Neural progenitor cell (in vitro differentiated cells): ENCODE data around the gene HSD17B10. TPM values are rescaled to one million over a fixed set of nuclear protein-coding genes. Genes with fewer than 3 reads are reported as not detected.
A peak's percentile ranks its signal among the peaks of the same experiment; 100 is the strongest.

Source experiments
- DNase-seq: peaks from one replicate; pipeline ENCODE4 v3.0.0-alpha.2; 2016; ENCODE audit warnings: low spot score
- H2AFZ ChIP-seq: fragments of 200-600 bp; sonication (generic); replicated peaks from 2 replicates; pipeline ENCODE4 v1.6.1; 2016; ENCODE audit warnings: antibody characterized with exemption
- H3F3A ChIP-seq: fragments of 200-600 bp; sonication (generic); 2 replicates; pipeline ENCODE4 v1.6.1; 2016; ENCODE audit warnings: antibody characterized with exemption, low read depth
- H3K27ac ChIP-seq: fragments of 200-600 bp; sonication (generic); 2 replicates; pipeline ENCODE4 v1.5.1; 2016; ENCODE audit warnings: mild to moderate bottlenecking
- H3K27me3 ChIP-seq: fragments of 200-600 bp; sonication (generic); 2 replicates; pipeline ENCODE4 v1.6.1; 2016; ENCODE audit warnings: mild to moderate bottlenecking, moderate library complexity
- H3K36me3 ChIP-seq: fragments of 200-600 bp; sonication (generic); 2 replicates; pipeline ENCODE4 v1.5.1; 2016
- H3K4me1 ChIP-seq: fragments of 200-600 bp; sonication (generic); 2 replicates; pipeline ENCODE4 v1.6.1; 2016; ENCODE audit warnings: mixed run types
- H3K4me2 ChIP-seq: fragments of 200-600 bp; sonication (generic); 2 replicates; pipeline ENCODE4 v1.6.1; 2016
- H3K4me3 ChIP-seq: fragments of 200-600 bp; sonication (generic); 2 replicates; pipeline ENCODE4 v1.5.1; 2016
- H3K79me2 ChIP-seq: fragments of 200-600 bp; sonication (generic); 2 replicates; pipeline ENCODE4 v1.6.1; 2016; ENCODE audit warnings: low read depth
- H3K9ac ChIP-seq: fragments of 200-600 bp; sonication (generic); 2 replicates; pipeline ENCODE4 v1.6.1; 2016
- H3K9me3 ChIP-seq: fragments of 200-600 bp; sonication (generic); 2 replicates; pipeline ENCODE4 v1.5.1; 2016; ENCODE audit warnings: low read depth
- H4K20me1 ChIP-seq: fragments of 200-600 bp; sonication (generic); 2 replicates; pipeline ENCODE4 v1.6.1; 2016; ENCODE audit warnings: low read depth
- H3K27ac Mint-ChIP-seq: 3 replicates; pipeline ENCODE4 v1.8.0; 2021; ENCODE audit warnings: mixed read lengths
- H3K27me3 Mint-ChIP-seq: 2 replicates; pipeline ENCODE4 v1.8.0; 2022; ENCODE audit warnings: low read depth, mild to moderate bottlenecking, inconsistent platforms, moderate library complexity, mixed read lengths; ENCODE audit not compliant: insufficient read depth
- H3K36me3 Mint-ChIP-seq: 3 replicates; pipeline ENCODE4 v1.8.0; 2021; ENCODE audit warnings: mixed read lengths
- H3K4me1 Mint-ChIP-seq: 3 replicates; pipeline ENCODE4 v1.8.0; 2021; ENCODE audit warnings: mixed read lengths
- H3K4me3 Mint-ChIP-seq: 3 replicates; pipeline ENCODE4 v1.8.0; 2021; ENCODE audit warnings: mild to moderate bottlenecking, moderate library complexity, mixed read lengths
- H3K9me3 Mint-ChIP-seq: 3 replicates; pipeline ENCODE4 v1.8.0; 2020; ENCODE audit warnings: mixed read lengths
- EZH2 ChIP-seq: fragments of 200-600 bp; sonication (generic); IDR thresholded peaks from 2 replicates; pipeline ENCODE4 v1.6.1; 2017; ENCODE audit warnings: antibody characterized with exemption, mild to moderate bottlenecking, moderate library complexity
- EZH2phosphoT487 ChIP-seq: fragments of 200-600 bp; sonication (generic); IDR thresholded peaks from 2 replicates; pipeline ENCODE4 v1.6.1; 2017; ENCODE audit warnings: antibody characterized with exemption
- total RNA-seq: library from RNA; depleted of rRNA; stranded (reverse); fragments of >200 nt; gene quantifications from 2 replicates; pipeline ENCODE4 v1.2.3, GENCODE V29; 2015; ENCODE audit warnings: low replicate concordance
- TF ChIP-seq, protein P1 (sequence below): fragments of 200-600 bp; sonication (generic); IDR thresholded peaks from 2 replicates; pipeline ENCODE4 v1.5.1; 2017; ENCODE audit warnings: antibody characterized with exemption, mild to moderate bottlenecking

HSD17B10 gene
- total RNA-seq, 1 donor from 2014 or later, result 66.3 TPM

DNA sequence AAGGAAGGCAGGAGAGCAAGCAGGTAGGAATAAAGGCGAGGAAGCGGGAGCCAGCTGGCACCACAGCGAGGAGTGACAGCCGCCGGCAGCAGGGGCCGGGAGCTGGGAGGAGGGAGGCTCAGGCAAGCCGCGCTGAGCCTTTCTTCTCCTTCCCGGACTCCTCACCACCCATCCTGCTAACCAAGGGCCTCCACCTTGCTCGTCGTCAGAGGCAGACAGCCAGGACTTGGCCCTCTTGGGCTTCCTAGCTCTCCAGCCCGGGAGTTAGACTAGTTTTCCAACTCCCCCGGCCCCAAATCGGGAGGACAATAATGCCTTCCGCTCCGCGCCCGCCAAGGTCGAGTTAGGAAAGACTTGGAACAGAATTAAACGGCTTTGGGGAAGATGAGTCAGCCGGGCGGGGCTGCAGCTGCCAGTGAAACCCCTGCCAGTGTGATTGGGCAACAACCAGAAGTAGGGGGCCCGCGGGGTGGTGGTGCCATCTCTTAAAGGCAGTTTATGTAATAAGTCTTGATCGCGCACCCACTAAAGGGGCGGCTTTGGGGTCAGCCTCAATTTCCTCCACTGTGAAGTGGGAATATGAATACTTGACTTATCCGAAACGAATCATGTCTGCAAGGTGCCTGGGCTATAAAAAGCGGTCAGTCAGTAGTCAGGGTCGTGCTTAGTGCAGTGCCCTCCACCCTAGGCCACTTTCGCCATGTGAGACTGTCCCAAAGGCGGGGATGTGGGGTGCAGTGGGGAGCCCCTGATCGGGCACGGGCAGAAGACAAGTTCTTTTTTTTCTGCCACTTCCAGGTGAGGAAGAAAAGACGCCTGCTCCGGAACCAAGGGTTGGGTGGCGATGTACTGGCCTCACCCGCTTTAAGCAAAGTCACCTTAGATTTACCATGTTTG is 6.7 kb upstream of the HSD17B10 start:
- no peak overlapping the region for H3K9ac ChIP-seq
- no peak overlapping the region for H3K27ac ChIP-seq
- H3K4me1 ChIP-seq, result no peaks in the 10 kb centered on the region
- peak overlapping the region; percentile 85 for H2AFZ ChIP-seq
- peaks cover 3% of the 10 kb centered on the region for H3K4me1 Mint-ChIP-seq
- peak overlapping the region; percentile 61 for H3K4me3 Mint-ChIP-seq
- H3K9me3 ChIP-seq, result no peaks in the 10 kb centered on the region
- TF ChIP-seq EZH2phosphoT487 (peak; percentile 26), EZH2 (no peak)
- TF ChIP-seq, protein P1, sequence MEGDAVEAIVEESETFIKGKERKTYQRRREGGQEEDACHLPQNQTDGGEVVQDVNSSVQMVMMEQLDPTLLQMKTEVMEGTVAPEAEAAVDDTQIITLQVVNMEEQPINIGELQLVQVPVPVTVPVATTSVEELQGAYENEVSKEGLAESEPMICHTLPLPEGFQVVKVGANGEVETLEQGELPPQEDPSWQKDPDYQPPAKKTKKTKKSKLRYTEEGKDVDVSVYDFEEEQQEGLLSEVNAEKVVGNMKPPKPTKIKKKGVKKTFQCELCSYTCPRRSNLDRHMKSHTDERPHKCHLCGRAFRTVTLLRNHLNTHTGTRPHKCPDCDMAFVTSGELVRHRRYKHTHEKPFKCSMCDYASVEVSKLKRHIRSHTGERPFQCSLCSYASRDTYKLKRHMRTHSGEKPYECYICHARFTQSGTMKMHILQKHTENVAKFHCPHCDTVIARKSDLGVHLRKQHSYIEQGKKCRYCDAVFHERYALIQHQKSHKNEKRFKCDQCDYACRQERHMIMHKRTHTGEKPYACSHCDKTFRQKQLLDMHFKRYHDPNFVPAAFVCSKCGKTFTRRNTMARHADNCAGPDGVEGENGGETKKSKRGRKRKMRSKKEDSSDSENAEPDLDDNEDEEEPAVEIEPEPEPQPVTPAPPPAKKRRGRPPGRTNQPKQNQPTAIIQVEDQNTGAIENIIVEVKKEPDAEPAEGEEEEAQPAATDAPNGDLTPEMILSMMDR, result no peak
- H3K9me3 Mint-ChIP-seq, result peaks cover 8% of the 10 kb centered on the region
- H3K27me3 Mint-ChIP-seq, result peaks cover 8% of the 10 kb centered on the region
- H4K20me1 ChIP-seq, result no peaks in the 10 kb centered on the region
- H3K36me3 Mint-ChIP-seq, result no peaks in the 10 kb centered on the region
- no peaks in the 10 kb centered on the region for H3K36me3 ChIP-seq
- H3K4me3 ChIP-seq, result peak overlapping the region; percentile 47
- H3K79me2 ChIP-seq, result no peaks in the 10 kb centered on the region
- no peak overlapping the region for H3K27ac Mint-ChIP-seq
- H3K4me2 ChIP-seq, result peak overlapping the region; percentile 78
- peak; percentile 36 for DNase-seq
- H3K27me3 ChIP-seq, result peaks cover 35% of the 10 kb centered on the region
- no peaks in the 10 kb centered on the region for H3F3A ChIP-seq

DNA sequence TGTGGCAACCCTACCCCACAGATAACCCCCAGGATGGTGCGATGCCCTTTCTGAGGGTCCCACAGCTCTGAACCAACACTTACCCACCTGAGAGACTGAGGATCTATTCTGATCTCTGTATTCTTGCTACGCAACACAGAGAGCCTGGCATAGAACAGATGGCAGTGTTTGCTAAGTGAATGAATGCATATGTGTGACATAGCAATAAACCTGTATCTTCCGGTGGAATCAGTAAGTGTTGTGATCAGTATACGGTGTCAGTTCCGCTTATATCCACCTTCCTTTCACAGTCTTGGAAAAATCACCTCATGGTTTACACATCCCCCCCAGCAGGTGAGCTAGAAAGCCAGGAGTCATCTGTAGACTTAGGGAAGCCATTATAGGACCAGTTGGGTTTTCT is 5.9 kb upstream of the HSD17B10 start:
- no peaks in the 10 kb centered on the region for H3K36me3 ChIP-seq
- H3K9ac ChIP-seq, result no peak overlapping the region
- no peak overlapping the region for H3K4me3 ChIP-seq
- H4K20me1 ChIP-seq, result no peaks in the 10 kb centered on the region
- no peak for DNase-seq
- H3K9me3 Mint-ChIP-seq, result peaks cover 8% of the 10 kb centered on the region
- peaks cover 8% of the 10 kb centered on the region for H3K27me3 Mint-ChIP-seq
- no peaks in the 10 kb centered on the region for H3K9me3 ChIP-seq
- H3K27me3 ChIP-seq, result peaks cover 35% of the 10 kb centered on the region
- H3K4me2 ChIP-seq, result peak overlapping the region; percentile 78
- peak overlapping the region; percentile 32 for H3K27ac Mint-ChIP-seq
- no peaks in the 10 kb centered on the region for H3K79me2 ChIP-seq
- no peaks in the 10 kb centered on the region for H3K36me3 Mint-ChIP-seq
- no peak overlapping the region for H3K27ac ChIP-seq
- H2AFZ ChIP-seq, result peak overlapping the region; percentile 85
- no peaks in the 10 kb centered on the region for H3K4me1 ChIP-seq
- TF ChIP-seq EZH2 (no peak), EZH2phosphoT487 (no peak)
- TF ChIP-seq, protein P1, result no peak
- H3K4me1 Mint-ChIP-seq, result peaks cover 3% of the 10 kb centered on the region
- H3K4me3 Mint-ChIP-seq, result peak overlapping the region; percentile 3
- no peaks in the 10 kb centered on the region for H3F3A ChIP-seq

DNA sequence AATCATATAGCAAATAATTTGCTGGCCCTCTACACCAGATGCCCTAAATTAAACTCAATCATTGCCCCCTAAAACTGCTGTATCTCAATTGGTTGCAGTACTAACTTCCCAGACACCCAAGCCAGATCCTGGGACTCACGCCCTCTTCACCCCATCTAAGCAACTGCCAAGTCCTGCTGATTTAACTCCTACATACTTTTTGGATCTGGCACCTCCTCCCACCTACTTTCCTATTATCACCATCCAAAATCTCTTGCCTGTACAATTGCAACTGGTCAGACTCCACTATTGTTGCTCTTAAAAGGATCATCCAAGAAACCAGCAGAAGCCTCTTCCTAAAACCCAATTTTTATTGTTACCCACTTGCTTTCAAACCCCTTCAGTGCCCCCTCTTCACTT is 4.7 kb upstream of the HSD17B10 start:
- DNase-seq, result no peak
- no peaks in the 10 kb centered on the region for H3K36me3 ChIP-seq
- H3K4me3 ChIP-seq, result no peak overlapping the region
- H3K9ac ChIP-seq, result no peak overlapping the region
- Mint-ChIP-seq H3K27ac (no peak overlapping the region), H3K4me1 (peaks cover 5% of the 10 kb centered on the region), H3K27me3 (peaks cover 7% of the 10 kb centered on the region), H3K4me3 (no peak overlapping the region), H3K36me3 (no peaks in the 10 kb centered on the region), H3K9me3 (peaks cover 7% of the 10 kb centered on the region)
- H3K4me1 ChIP-seq, result no peaks in the 10 kb centered on the region
- no peaks in the 10 kb centered on the region for H3K79me2 ChIP-seq
- H2AFZ ChIP-seq, result no peak overlapping the region
- no peak overlapping the region for H3K27ac ChIP-seq
- peaks cover 35% of the 10 kb centered on the region for H3K27me3 ChIP-seq
- no peak for TF ChIP-seq EZH2phosphoT487
- TF ChIP-seq, protein P1, result no peak
- TF ChIP-seq EZH2, result no peak
- H3K9me3 ChIP-seq, result no peaks in the 10 kb centered on the region
- H4K20me1 ChIP-seq, result no peaks in the 10 kb centered on the region
- no peak overlapping the region for H3K4me2 ChIP-seq
- H3F3A ChIP-seq, result no peaks in the 10 kb centered on the region
